GM10248 (cell line): ENCODE data around the gene NHLRC2.
"Not testable (repeated sequence)": the region's sequence is repeated elsewhere in the genome, so short reads cannot be mapped to it uniquely, and the experiment has no call there.

Experiments used
- CTCF ChIA-PET: fragments of 300-600 bp; sonication (Branson Sonifier 250); formaldehyde crosslinking; extraction: SDS; loops from one replicate; lab custom pipeline; 2021; ENCODE audit warnings: antibody characterized with exemption; lab: Yijun Ruan, JAX
- POLR2A ChIA-PET: fragments of 350-650 bp; sonication (Branson Sonifier 250); formaldehyde crosslinking; extraction: SDS; loops from one replicate; lab custom pipeline; 2020; ENCODE audit warnings: antibody characterized with exemption; lab: Yijun Ruan, JAX
- DNase-seq: peaks from one replicate; pipeline ENCODE4 v3.0.0; 2012; ENCODE audit errors: extremely low spot score
- TF ChIP-seq, protein P1 (sequence below): IDR thresholded peaks from 2 replicates; pipeline ENCODE4 v1.5.1; 2012; ENCODE audit warnings: mild to moderate bottlenecking, low read depth; ENCODE audit errors: extremely low read depth, missing control alignments, control extremely low read depth

NHLRC2 gene

DNA sequence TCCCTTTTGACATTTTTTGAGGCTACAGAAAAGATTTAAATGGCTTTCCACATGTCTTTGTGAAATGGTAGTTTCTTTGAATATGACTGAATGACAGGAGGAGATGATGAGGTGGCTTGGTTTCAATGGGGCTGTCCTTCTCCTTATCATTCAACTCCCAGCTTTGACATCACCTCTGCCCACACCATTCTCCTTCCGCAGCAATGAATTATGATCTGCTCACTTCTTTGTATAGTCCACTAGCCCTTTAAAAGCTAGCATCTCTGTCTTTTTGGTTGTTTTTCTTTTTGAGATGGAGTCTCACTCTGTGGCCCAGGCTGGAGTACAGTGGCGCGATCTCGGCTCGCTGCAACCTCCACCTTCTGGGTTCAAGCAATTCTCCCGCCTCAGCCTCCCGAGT, 32.3 kb upstream of the NHLRC2 start:
- POLR2A ChIA-PET: no interaction called here
- CTCF ChIA-PET: interaction anchor here (1.1 to 2.1 kb wide), 3 partner anchors 10 to 332 kb away, joined by 3 to 9 read pairs (median 3); no protein-coding TSS in a partner anchor
- TF ChIP-seq, protein P1, sequence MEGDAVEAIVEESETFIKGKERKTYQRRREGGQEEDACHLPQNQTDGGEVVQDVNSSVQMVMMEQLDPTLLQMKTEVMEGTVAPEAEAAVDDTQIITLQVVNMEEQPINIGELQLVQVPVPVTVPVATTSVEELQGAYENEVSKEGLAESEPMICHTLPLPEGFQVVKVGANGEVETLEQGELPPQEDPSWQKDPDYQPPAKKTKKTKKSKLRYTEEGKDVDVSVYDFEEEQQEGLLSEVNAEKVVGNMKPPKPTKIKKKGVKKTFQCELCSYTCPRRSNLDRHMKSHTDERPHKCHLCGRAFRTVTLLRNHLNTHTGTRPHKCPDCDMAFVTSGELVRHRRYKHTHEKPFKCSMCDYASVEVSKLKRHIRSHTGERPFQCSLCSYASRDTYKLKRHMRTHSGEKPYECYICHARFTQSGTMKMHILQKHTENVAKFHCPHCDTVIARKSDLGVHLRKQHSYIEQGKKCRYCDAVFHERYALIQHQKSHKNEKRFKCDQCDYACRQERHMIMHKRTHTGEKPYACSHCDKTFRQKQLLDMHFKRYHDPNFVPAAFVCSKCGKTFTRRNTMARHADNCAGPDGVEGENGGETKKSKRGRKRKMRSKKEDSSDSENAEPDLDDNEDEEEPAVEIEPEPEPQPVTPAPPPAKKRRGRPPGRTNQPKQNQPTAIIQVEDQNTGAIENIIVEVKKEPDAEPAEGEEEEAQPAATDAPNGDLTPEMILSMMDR: no peak
- DNase-seq: no peak

GRCh38 chr10:113823389-113823788, 31.1 kb upstream of the NHLRC2 start:
- CTCF ChIA-PET: interaction anchor here (1.1 to 1.6 kb wide), 3 partner anchors 15 to 24 kb away, joined by 3 to 4 read pairs (median 3); no protein-coding TSS in a partner anchor
- no peak for DNase-seq
- POLR2A ChIA-PET: no interaction called here
- TF ChIP-seq, protein P1: no peak

- POLR2A ChIA-PET: no interaction called here
- TF ChIP-seq, protein P1: no peak
- CTCF ChIA-PET: interaction anchor here (1.3 to 1.6 kb wide), 2 partner anchors 27 to 37 kb away, joined by 3 to 5 read pairs; no protein-coding TSS in a partner anchor
- DNase-seq: no peak
Measured at GRCh38 chr10:113825791-113826190, 28.7 kb upstream of the NHLRC2 start.

- POLR2A ChIA-PET, CTCF ChIA-PET, DNase-seq: not testable (repeated sequence)
Measured at GRCh38 chr10:113828567-113828966, 25.9 kb upstream of the NHLRC2 start.

GRCh38 chr10:113842171-113842570, 12.3 kb upstream of the NHLRC2 start:
- CTCF ChIA-PET: no interaction called here
- no peak for DNase-seq
- POLR2A ChIA-PET: no interaction called here
- TF ChIP-seq, protein P1: no peak

- TF ChIP-seq, protein P1: no peak
- no peak for DNase-seq
- ChIA-PET CTCF (interaction anchor here (1.1 kb wide), 1 partner anchor 43 kb away, joined by 3 read pairs; no protein-coding TSS in a partner anchor), POLR2A (no interaction called here)
Measured at GRCh38 chr10:113843972-113844485, 10.4 kb upstream of the NHLRC2 start.

GRCh38 chr10:113846036-113846435, 8.4 kb upstream of the NHLRC2 start:
- ChIA-PET CTCF (no interaction called here), POLR2A (interaction anchor here (0.5 kb wide), 1 partner anchor 19 kb away, joined by 3 read pairs; no protein-coding TSS in a partner anchor)
- no peak for DNase-seq
- TF ChIP-seq, protein P1: no peak
